Activated CD4-positive, alpha-beta T cell treated with anti-CD3 and anti-CD28 coated beads, Interleukin-2, amount 10 ng/mL, durations not matched to agents 7 days and 5 days (primary cell): ENCODE data around the gene SMOC1. TPM values are rescaled to one million over a fixed set of nuclear protein-coding genes. Genes with fewer than 3 reads are reported as not detected.

ENCODE experiments used
- CTCF ChIA-PET: fragments of 350-600 bp; sonication (Branson Sonifier 250); formaldehyde crosslinking; loops from one replicate; lab custom pipeline; 2021; ENCODE audit warnings: antibody characterized with exemption; lab: Charles Lee
- POLR2A ChIA-PET: fragments of 350-600 bp; sonication (Branson Sonifier 250); formaldehyde crosslinking; loops from one replicate; lab custom pipeline; 2021; ENCODE audit warnings: antibody characterized with exemption; lab: Charles Lee
- DNase-seq: peaks from one replicate; pipeline ENCODE4 v3.0.0-alpha.2; 2020
- H3K27ac Mint-ChIP-seq: one replicate; pipeline ENCODE4 v1.8.0; 2021; ENCODE audit warnings: mild to moderate bottlenecking, moderate library complexity, mixed read lengths
- H3K27me3 Mint-ChIP-seq: one replicate; pipeline ENCODE4 v1.8.0; 2021; ENCODE audit warnings: mixed read lengths
- H3K36me3 Mint-ChIP-seq: one replicate; pipeline ENCODE4 v1.8.0; 2021; ENCODE audit warnings: low read depth, mixed read lengths
- H3K4me1 Mint-ChIP-seq: one replicate; pipeline ENCODE4 v1.8.0; 2021; ENCODE audit warnings: mixed read lengths
- H3K4me3 Mint-ChIP-seq: one replicate; pipeline ENCODE4 v1.8.0; 2021; ENCODE audit warnings: mild to moderate bottlenecking, moderate library complexity, mixed read lengths
- H3K9me3 Mint-ChIP-seq: one replicate; pipeline ENCODE4 v1.8.0; 2021; ENCODE audit warnings: mixed read lengths
- total RNA-seq, 2 experiments: library from RNA; stranded (reverse); gene quantifications; one replicate each; pipeline ENCODE4 v1.2.3, GENCODE V29; 2021

The SMOC1 gene
- total RNA-seq, 2 experiments from 2014 or later, result not detected

DNA sequence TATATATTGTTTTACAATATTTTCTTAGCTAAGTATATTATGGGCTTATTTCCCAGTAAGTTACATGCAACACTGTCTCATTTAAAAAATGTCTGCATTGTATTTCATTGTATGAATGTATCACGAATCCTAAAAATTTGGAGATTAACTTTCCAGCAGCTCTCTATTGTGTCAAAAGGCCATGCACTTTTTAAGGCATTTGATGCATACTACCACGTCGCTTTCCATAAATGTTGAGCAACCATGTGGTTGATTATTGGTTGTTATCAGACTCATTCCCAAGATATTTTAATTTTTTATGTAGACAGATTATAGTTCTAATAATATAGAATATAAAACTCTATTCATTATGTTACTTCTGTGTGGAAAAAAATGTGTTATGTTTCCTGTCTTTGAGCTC is 79.9 kb downstream of the SMOC1 start:
- POLR2A ChIA-PET, result no interaction called here
- no peak for DNase-seq
- peaks cover 25% of the 10 kb centered on the region for H3K27me3 Mint-ChIP-seq
- H3K36me3 Mint-ChIP-seq, result no peaks in the 10 kb centered on the region
- no peak overlapping the region for H3K4me3 Mint-ChIP-seq
- CTCF ChIA-PET, result no interaction called here
- H3K4me1 Mint-ChIP-seq, result no peaks in the 10 kb centered on the region
- no peaks in the 10 kb centered on the region for H3K9me3 Mint-ChIP-seq
- no peak overlapping the region for H3K27ac Mint-ChIP-seq

DNA sequence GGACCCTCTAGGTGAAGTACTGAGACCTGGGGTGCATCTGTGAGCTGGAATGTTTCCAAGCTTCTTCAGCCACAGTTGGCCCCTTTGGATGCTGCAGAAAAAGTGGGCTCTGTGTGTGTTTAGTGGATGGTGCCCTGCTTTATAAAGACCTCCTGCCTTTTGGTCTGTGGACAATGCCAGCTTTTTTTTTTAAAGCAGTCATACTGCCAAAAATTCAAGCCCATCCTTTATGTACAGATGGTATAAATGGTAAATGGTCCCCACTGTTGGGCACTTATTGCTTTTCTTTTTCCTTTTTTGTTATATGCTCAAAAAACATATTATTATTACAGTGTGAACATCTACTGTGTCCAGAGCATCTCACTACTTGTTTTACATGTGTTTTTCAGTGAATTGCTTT is 81.1 kb downstream of the SMOC1 start:
- ChIA-PET CTCF (no interaction called here), POLR2A (no interaction called here)
- H3K4me1 Mint-ChIP-seq, result no peaks in the 10 kb centered on the region

DNA sequence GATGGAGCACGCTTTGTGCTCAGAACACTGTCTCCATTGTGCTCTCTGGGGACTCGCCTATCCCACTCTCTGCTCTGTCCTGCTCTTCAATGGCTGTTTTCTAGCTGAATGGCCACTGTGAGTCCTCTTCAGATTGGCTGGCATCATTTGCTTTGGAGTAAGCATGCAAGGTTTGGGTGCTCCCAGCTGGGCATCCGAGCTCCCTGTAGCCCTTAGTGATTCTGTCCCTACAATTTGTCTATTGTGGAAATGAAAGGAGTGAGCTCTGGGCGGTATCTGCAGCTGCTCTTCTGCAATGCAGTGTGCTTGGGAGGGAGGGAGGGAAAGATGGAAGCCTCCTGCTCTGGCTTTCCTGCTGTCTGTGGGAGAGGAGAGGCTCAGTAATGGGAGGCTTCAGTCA is 84.8 kb downstream of the SMOC1 start:
- ChIA-PET POLR2A (no interaction called here), CTCF (no interaction called here)
- Mint-ChIP-seq H3K27me3 (peaks cover 15% of the 10 kb centered on the region), H3K36me3 (no peaks in the 10 kb centered on the region), H3K4me3 (no peak overlapping the region), H3K9me3 (no peaks in the 10 kb centered on the region), H3K27ac (no peak overlapping the region), H3K4me1 (no peaks in the 10 kb centered on the region)
- no peak for DNase-seq

More for the DNA sequence above, 81.1 kb downstream of the SMOC1 start:
- Mint-ChIP-seq H3K36me3 (no peaks in the 10 kb centered on the region), H3K4me3 (no peak overlapping the region), H3K27ac (no peak overlapping the region), H3K27me3 (peaks cover 18% of the 10 kb centered on the region), H3K9me3 (no peaks in the 10 kb centered on the region)
- no peak for DNase-seq

DNA sequence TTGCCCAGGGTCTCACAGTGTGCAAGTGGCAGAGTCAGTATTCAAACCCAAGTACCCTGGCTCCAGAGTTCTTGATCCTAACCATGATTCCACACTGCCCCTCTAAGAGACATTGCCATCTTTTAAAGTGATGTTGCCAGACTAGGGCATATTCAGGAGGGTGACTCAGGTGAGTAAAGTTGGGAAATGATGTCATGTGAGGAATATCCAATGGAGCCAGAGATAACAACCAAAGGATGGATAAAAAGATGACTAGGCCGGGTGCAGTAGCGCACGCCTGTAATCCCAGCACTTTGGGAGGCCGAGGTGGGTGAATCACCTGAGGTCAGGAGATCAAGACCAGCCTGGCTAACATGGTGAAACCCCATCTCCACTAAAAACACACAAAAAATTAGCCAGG is 85.6 kb downstream of the SMOC1 start:
- no peaks in the 10 kb centered on the region for H3K9me3 Mint-ChIP-seq
- no peaks in the 10 kb centered on the region for H3K4me1 Mint-ChIP-seq
- ChIA-PET CTCF (no interaction called here), POLR2A (no interaction called here)
- peaks cover 13% of the 10 kb centered on the region for H3K27me3 Mint-ChIP-seq
- H3K27ac Mint-ChIP-seq, result no peak overlapping the region
- no peaks in the 10 kb centered on the region for H3K36me3 Mint-ChIP-seq
- no peak overlapping the region for H3K4me3 Mint-ChIP-seq
- no peak for DNase-seq

DNA sequence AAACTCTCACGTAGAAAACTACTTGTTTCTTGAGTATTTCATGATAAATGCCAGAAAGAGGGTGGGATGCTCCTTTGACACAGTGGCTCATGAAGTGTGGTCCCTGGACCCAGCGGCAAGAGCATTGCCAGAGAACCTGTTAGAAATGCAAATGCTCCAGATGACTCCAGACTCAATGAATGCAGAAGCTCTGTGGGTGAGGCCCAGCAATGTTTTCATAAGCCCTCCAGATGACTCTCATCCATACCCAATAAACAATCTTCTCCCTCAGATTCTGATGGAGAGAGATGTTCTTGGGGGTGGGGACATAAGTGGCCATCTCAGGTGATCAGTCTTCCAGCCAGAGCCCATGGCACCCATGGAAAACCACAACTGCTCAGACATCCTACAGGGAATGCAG is 88.9 kb downstream of the SMOC1 start:
- Mint-ChIP-seq H3K4me3 (no peak overlapping the region), H3K9me3 (no peaks in the 10 kb centered on the region), H3K4me1 (no peaks in the 10 kb centered on the region), H3K36me3 (no peaks in the 10 kb centered on the region), H3K27ac (no peak overlapping the region), H3K27me3 (peaks cover 7% of the 10 kb centered on the region)
- DNase-seq, result no peak
- POLR2A ChIA-PET, result no interaction called here
- CTCF ChIA-PET, result no interaction called here

DNA sequence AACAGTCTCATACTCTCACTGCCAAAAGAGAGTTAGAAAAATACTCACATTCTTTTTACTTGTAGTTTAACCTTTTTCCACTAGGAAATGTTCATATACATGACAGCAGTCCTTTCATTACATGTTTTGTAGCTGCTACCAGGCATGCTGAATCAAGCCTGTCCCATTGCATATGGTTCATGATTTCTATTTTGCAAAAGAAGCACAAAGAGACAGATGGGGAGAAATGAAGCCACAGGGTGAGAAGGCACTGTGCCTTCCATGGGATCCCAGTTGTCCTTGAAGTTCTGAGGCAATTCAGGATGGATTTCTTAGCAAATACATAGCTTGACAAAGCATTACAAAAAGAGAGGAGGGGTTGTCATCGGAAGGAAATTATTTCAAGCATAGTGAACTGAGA is 89.5 kb downstream of the SMOC1 start:
- no peak overlapping the region for H3K27ac Mint-ChIP-seq
- POLR2A ChIA-PET, result no interaction called here
- DNase-seq, result no peak
- no peaks in the 10 kb centered on the region for H3K4me1 Mint-ChIP-seq
- H3K27me3 Mint-ChIP-seq, result peaks cover 7% of the 10 kb centered on the region
- CTCF ChIA-PET, result no interaction called here
- no peaks in the 10 kb centered on the region for H3K9me3 Mint-ChIP-seq
- H3K36me3 Mint-ChIP-seq, result no peaks in the 10 kb centered on the region
- H3K4me3 Mint-ChIP-seq, result no peak overlapping the region

DNA sequence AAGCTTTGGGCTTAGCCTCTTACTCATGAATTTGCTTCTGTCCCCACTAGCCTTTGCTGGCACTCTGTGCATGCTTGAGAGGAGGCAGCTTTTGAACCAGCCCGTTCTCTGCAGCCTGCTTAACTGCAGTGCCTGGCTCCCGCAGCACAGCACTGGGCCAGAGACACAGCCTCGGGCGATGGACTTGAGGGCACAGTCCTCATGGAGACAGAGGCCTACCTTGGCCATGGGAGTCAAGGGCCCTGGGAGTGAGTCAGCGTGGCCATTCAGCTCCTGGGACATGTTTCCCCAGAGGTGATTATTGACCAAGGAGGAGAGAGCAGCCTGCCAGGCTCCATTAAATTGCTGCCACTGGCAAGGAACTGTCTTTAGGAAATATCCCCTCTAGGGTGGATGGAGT is 93.5 kb downstream of the SMOC1 start:
- no peaks in the 10 kb centered on the region for H3K4me1 Mint-ChIP-seq
- DNase-seq, result no peak
- ChIA-PET POLR2A (no interaction called here), CTCF (interaction anchor here (1.1 kb wide), 1 partner anchor 15 kb away, joined by 3 read pairs; no protein-coding TSS in a partner anchor)
- H3K9me3 Mint-ChIP-seq, result no peaks in the 10 kb centered on the region
- H3K27ac Mint-ChIP-seq, result no peak overlapping the region
- no peak overlapping the region for H3K4me3 Mint-ChIP-seq
- no peaks in the 10 kb centered on the region for H3K36me3 Mint-ChIP-seq
- H3K27me3 Mint-ChIP-seq, result peaks cover 19% of the 10 kb centered on the region

DNA sequence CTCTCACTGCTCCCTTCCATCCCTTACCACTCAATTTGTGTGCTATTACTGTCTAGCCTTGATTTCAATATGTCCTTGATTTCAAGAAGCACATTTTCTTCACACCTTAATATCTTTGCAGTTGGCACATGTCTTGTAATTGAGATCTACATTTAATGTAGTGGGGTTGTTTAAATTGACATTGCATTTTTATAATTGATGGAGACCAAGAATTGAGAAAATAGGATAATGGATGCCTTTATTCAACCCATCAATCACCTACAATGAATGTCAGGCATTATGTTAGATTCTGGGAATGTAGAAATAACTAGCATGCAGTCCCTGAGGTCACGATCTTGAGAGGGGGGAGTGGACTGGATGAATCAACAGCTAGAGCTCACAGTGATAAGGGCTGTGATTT is 94.6 kb downstream of the SMOC1 start:
- CTCF ChIA-PET, result no interaction called here
- Mint-ChIP-seq H3K4me1 (no peaks in the 10 kb centered on the region), H3K27ac (no peak overlapping the region), H3K4me3 (no peak overlapping the region), H3K9me3 (no peaks in the 10 kb centered on the region), H3K36me3 (no peaks in the 10 kb centered on the region), H3K27me3 (peaks cover 22% of the 10 kb centered on the region)
- POLR2A ChIA-PET, result no interaction called here
- DNase-seq, result no peak

DNA sequence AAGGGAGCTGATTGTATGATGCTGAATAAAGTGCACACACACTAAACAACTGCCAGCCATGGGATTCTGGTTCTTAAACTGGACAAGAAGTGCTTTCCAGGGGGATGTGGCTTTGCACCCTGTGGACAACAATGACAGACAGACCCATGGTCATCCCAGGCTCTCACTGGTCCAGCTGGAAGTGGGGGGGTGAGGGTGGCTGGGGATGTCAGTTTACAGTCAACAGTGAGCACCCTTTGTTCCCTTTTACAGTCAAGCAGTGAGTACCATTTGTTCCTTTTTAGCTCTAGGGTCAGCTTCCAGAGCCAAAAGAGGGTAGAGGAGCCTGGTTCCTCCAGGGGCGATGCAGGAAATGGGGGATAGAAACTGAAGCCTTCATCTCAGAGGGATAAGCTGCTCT is 100.7 kb downstream of the SMOC1 start:
- no peaks in the 10 kb centered on the region for H3K4me1 Mint-ChIP-seq
- peaks cover 37% of the 10 kb centered on the region for H3K27me3 Mint-ChIP-seq

DNA sequence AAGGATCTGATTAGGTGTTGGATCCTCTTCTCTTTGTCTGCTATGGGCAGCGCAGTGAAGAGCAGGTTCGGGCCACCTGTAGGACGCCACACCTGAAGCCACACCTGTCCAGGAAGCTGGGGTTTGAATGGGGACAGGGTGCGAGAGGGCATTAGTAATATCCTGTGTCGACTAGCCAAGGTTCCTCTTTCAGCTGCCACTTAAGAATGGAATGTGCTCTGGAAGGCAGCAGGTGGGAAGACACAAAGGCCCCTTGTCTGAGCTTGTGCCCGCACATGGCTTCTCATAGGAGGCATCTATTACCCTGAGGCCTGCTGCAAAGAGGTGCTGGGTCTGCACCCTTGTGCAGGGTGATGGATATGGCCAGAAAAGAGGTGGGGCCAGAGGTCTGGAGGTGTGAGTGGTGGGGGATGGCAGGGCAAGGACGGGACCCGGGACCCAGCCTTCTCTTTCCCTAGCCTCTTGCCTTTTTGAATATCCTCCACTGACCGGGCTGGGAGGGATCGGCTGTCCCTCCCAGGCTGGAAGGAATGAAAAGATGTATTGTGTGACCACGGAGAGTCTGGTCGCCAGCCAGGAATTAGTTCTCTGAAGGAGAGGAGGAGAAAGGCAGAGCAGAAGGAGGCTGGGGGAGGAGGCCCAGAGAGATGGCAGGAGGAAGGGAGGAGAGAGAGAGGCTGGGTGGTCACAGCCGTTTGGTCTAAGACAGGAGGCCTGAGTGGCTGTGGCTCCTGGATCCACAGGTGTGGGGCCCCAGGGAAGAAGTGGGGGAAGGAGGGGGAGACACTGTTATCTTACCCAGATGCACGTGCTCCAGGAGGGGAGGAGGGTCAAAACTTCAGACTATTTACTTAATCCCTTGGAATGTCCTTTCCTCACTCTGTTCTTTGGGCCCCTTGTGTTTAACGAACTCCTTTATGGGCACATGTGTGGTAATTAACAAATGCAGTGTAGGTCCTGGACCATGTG is 101.5 kb downstream of the SMOC1 start:
- POLR2A ChIA-PET, result no interaction called here
- H3K27me3 Mint-ChIP-seq, result peaks cover 32% of the 10 kb centered on the region

More for the DNA sequence above, 100.7 kb downstream of the SMOC1 start:
- DNase-seq, result no peak
- ChIA-PET CTCF (interaction anchor here (1.3 kb wide), 1 partner anchor 111 kb away, joined by 3 read pairs; no protein-coding TSS in a partner anchor), POLR2A (no interaction called here)
- Mint-ChIP-seq H3K9me3 (no peaks in the 10 kb centered on the region), H3K36me3 (no peaks in the 10 kb centered on the region), H3K4me3 (no peak overlapping the region), H3K27ac (no peak overlapping the region)

DNA sequence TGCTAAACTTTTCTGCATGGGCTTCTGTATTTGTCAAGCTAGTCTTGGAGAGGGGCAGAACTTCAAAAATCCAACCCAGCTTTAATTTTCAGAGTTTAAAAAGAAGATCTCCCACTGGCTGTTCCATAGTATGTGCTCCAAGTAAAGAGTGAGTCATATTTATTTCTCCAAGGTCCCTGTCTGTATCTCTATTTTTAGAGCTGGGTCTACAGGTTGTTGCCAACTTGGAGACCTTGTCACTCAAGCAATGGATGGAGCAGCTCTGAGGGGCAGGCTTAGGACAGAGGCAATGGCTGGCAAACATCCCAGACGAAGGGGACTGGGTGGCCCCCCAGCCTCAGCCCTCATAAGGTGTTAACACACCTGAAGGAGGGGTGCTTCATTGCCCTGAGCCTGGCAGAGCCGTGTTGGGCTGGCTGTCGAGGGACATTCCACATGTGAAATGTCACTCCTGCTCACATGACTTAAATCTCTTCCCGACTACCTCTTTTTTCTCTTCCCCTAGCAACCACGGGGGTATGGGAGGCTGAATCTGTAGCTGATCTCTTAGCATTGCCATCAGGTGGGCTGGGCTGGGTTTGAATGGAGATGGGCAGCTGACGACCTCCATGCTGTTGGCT is 103.1 kb downstream of the SMOC1 start:
- H3K27ac Mint-ChIP-seq, result no peak overlapping the region
- DNase-seq, result no peak
- H3K4me3 Mint-ChIP-seq, result no peak overlapping the region
- ChIA-PET CTCF (interaction anchor here (1.3 kb wide), 1 partner anchor 20 kb away, joined by 3 read pairs; no protein-coding TSS in a partner anchor), POLR2A (no interaction called here)
- H3K36me3 Mint-ChIP-seq, result no peaks in the 10 kb centered on the region
- no peaks in the 10 kb centered on the region for H3K9me3 Mint-ChIP-seq
- H3K27me3 Mint-ChIP-seq, result peaks cover 33% of the 10 kb centered on the region
- no peaks in the 10 kb centered on the region for H3K4me1 Mint-ChIP-seq

More for the DNA sequence above, 101.5 kb downstream of the SMOC1 start:
- no peak overlapping the region for H3K4me3 Mint-ChIP-seq
- H3K36me3 Mint-ChIP-seq, result no peaks in the 10 kb centered on the region
- H3K27ac Mint-ChIP-seq, result no peak overlapping the region
- H3K9me3 Mint-ChIP-seq, result no peaks in the 10 kb centered on the region
- no peaks in the 10 kb centered on the region for H3K4me1 Mint-ChIP-seq
- no peak for DNase-seq
- CTCF ChIA-PET, result interaction anchor here (1.3 kb wide), 1 partner anchor 110 kb away, joined by 3 read pairs; no protein-coding TSS in a partner anchor

DNA sequence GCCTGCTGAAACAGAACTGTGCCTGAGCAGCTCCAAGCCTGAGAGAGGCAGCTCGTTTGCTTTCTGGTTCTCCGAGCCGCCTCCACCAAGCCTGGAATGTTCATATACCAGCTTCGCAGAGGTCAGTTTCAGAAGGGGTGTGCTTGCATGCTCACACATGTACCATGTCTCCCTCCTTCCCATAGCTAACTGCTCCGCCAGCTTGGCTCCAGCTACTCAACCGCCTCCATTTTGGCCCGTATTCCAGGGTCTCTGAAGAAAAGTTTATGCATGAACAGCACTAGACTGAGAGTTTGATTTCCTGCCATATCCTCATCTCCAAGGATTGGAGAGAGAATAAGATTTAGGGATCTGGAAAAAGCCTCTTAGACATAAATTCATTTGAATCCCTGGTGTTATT is 103.7 kb downstream of the SMOC1 start:
- no peak overlapping the region for H3K27ac Mint-ChIP-seq
- H3K4me1 Mint-ChIP-seq, result no peaks in the 10 kb centered on the region
- H3K4me3 Mint-ChIP-seq, result no peak overlapping the region
- no peaks in the 10 kb centered on the region for H3K9me3 Mint-ChIP-seq
- CTCF ChIA-PET, result interaction anchor here (1.3 kb wide), 1 partner anchor 20 kb away, joined by 3 read pairs; no protein-coding TSS in a partner anchor
- H3K36me3 Mint-ChIP-seq, result no peaks in the 10 kb centered on the region
- DNase-seq, result no peak
- H3K27me3 Mint-ChIP-seq, result peaks cover 31% of the 10 kb centered on the region
- POLR2A ChIA-PET, result no interaction called here

DNA sequence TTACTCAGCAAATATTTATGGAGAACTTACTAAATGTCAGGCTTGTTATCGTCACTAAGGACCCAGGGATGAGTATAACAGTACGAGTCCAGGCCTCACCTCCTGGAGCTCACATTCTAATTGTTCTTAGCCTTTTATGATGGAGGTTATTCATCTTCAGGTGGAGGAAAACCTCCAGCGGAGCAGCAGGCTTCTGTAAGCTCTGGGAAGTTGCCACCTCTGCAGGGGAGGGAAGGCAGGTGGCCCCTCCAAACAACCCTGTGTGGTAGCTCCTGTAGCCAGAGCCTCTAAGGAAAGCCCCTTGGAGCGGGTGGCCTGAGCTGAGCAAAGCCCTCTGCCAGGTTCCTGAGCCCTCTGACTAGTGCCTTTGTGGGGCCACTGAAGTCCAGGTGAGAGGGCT is 104.1 kb downstream of the SMOC1 start:
- no peak for DNase-seq
- H3K27ac Mint-ChIP-seq, result no peak overlapping the region
- H3K4me1 Mint-ChIP-seq, result no peaks in the 10 kb centered on the region
- CTCF ChIA-PET, result no interaction called here
- H3K9me3 Mint-ChIP-seq, result no peaks in the 10 kb centered on the region
- no peaks in the 10 kb centered on the region for H3K36me3 Mint-ChIP-seq
- H3K4me3 Mint-ChIP-seq, result no peak overlapping the region
- POLR2A ChIA-PET, result no interaction called here
- peaks cover 32% of the 10 kb centered on the region for H3K27me3 Mint-ChIP-seq
